Effector CD4-positive, alpha-beta T cell (primary cell): ENCODE data around the gene POLR3H.
"Not testable (repeated sequence)": the region's sequence is repeated elsewhere in the genome, so short reads cannot be mapped to it uniquely, and the experiment has no call there.

Experiments
- DNase-seq: peaks from one replicate; pipeline ENCODE4 v3.0.0-alpha.2; 2020

The POLR3H gene

DNA sequence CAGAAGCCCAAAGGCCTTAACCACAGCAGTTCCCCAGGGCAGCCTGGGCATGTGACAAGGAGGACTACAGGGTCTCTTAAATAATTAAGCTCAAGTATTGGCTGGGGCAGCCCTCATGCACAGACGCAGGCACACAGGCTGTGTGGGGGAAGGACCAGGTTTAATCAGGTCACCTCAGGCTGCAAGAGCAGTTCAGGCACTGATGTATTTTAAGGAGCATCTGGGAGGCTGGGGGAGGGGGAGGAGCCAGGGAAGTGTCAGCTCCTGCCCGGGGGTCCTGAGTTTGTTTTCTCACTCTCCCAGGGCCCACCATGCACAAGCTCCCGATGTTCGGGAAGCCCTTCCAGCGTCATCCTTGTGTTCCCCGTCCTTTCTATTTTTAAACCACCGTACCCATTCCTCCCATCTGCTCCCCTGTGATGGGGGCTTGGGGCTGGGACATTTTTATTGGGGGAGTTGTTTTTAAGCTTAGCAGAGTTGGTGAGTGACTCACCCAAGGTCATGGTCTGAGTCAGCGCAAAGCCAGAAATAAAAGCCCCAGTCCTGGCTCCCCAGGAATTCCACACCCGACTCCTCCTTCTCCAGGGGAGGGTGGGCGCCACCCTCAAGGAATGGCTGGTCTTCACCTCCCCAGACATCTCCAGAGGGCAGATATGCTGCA is 18.9 kb upstream of the POLR3H start:
- no peak for DNase-seq

GRCh38 chr22:41562461-41562860 is 18.2 kb upstream of the POLR3H start:
- DNase-seq: no peak

DNA sequence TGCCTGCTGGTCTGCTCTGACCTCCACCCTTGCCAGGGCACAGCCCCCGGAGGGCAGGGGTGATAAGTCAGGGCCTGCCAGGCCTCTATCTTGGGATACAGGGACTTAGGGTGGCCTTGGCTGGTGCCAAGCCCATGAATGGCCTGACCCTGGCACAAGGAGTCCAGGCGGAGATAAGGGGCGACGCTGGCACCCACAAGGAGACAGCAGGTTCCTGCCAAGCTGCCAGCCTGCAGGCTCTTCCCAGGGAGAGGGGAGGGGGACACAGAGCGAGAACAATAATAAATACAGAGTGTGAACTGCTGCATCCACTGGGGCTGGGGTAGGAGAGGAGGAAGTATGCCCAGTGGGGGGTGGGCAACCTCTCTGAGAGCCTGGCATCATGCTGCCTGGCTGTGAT is 17.5 kb upstream of the POLR3H start:
- DNase-seq: no peak

DNA sequence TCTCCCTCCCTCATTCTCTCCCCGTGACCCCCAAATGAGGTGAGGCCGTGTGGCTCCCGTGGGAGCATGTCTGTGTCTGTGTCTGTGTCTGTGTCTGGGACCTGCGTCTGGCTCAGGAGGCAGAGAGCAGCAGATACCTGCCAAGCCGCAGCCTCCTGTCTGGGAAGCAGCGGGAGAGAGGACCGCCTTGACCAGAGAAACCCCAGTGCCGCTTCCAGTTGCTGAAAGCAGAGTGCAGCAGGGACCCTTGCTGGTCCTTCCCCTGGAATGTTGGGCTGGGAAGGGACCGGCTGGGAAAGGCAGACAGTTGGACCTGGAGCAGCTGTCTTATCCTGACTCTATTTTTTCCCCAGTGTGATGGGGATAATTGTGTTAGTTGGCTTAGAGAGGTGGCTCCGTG is 17.1 kb upstream of the POLR3H start:
- no peak for DNase-seq

DNA sequence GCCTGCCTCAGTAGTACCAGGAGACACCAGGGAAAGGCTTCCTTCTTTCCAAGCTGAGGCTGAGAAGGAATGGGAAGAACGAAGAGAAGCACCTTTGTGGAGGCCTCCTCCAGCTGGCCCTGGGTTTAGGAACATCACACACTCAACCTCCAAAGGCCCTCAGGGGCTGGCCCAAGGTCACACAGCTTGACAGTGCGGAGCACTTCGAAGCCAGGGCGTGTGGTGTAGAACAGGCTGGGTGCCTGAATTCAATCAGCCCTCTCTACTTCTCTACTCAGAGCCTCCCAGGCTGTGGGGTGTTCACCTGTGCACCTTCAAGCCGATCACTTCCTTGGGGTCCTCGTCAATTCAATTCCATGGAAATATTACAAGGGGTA is 15.8 kb upstream of the POLR3H start:
- DNase-seq: no peak

- not testable (repeated sequence) for DNase-seq
Measured at GRCh38 chr22:41558241-41558630, 14.0 kb upstream of the POLR3H start.

DNA sequence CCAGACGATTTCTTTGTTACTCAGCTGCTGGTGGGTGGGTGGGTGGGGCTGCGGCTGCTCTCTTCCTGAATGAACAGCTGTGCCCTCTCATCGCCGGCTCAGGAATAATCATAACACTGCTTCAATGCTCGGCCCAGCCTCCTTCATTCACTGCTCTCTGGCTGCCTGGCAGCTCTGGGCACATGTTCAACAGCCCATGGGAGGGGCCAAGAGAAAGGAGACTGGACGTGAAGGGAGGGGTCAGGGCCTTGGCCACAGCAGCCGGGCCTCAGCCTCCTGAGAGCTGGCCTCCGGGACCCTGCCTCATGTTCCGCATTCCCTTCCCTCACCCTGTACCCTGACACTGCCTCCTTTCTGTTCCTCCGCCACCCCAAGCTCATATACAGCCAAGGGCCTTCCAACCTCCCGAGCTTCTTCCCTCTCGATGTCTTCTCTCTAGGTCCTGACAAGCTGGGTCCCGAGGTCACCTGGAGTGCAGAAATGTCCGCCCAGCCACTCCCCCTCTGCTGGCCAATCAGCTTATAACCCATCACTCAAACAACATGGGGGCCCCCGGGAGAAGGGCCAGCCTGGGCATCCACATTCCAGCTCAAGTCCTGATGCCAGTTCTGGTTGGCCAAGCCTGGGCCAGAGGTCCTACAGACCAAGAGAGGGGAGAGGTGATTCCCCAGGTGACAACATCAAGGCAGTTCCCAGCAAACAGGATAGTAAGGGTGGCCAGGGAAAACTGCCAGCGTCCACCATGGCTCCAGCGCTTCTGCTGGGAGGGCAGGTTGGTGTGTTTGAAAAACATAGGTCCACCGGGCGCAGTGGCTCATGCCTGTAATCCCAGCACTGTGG is 13.4 kb upstream of the POLR3H start:
- no peak for DNase-seq

GRCh38 chr22:41556561-41556960 is 12.3 kb upstream of the POLR3H start:
- no peak for DNase-seq

DNA sequence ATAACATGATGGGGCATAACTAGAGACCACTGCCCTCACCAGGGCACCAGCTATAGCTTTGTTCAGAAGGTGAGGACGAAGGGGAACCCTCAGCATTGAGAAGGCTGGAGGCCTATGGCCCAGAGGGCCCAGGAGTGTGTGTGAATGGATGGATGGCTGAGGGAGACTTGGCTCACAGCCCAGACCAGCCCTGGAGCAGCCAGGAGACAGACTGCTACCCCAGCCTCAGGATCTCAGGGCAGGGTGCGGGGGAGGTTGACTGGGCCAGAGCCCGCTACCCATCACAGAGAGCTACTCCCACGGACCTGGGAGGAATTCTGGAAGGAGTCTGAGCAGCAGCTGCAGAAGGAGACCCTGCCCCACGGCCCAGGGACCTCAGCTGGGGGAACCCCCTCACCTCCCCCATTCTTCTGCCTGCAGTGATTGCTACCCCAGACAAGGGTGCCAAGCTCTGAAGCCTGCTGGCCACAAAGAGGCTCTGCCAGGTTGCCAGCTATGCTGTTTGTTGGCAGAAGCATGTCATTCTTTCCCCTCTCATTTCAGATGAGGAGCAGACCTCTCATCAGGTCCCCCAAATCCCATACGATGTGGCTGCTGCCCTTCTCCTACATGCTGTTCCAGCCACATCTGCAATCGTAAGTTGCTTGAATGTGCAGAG is 11.2 kb upstream of the POLR3H start:
- DNase-seq: no peak

- DNase-seq: no peak
Measured at GRCh38 chr22:41551877-41552582, 7.8 kb upstream of the POLR3H start.

DNA sequence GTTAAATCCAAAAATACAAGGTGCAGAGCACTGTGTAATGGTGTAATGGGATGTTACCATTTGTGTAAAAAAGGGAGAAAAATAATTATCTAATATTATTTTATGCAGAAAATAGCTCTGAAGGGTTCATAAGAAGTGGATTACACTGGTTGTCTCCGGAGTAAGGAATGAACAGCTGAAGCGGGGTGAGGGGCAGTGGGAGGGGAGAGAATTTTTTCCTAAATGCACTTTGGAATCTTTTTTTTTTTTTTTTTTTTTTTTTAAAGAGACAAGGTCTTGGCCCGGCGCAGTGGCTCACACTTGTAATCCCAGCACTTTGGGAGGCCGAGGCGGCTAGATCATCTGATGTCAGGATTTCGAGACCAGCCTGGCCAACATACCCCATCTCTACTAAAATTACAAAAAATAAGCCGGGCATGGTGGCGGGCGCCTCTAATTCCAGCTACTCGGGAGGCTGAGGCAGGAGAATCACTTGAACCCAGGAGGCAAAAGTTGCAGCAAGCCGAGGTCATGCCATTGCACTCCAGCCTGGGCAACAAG is 6.8 kb upstream of the POLR3H start:
- no peak for DNase-seq

DNA sequence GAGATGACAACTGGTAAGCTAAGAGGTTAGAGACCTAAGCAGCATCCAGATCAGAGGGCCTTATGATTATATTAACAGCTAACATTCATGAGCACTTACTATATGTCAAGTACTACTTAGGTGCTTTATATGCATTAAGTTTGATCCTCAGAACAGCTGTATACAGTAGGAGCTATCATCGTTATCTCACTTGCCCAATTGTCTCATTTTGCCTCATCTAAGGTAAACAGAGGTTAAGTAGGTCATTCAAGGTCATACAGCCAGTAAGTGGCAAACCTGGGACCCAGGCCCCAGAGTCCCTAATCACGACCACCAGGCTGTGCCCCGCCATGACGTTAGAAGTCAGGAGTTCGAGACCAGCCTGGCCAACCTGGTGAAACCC is 4.6 kb upstream of the POLR3H start:
- DNase-seq: no peak

GRCh38 chr22:41544671-41545476 is 604 bp upstream of the POLR3H start:
- no peak for DNase-seq

DNA sequence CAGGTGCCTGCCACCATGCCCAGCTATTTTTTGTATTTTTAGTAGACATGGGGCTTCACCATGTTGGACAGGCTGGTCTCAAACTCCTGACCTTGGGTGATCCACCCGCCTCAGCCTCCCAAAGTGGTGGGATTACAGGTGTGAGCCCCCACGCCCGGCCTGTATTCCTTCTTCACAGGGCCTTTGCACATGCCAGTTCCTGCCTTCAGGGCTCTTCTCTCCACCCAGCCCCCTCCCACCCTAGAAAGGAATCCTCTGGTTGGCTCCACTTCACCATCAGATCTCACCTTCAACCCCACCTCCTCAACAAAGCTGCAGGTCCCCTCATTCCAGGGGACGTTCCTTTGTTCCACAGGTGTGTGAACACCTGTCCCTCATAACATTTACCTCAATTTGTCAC is 2.0 kb downstream of the POLR3H start:
- no peak for DNase-seq

GRCh38 chr22:41541484-41541883 is 2.8 kb downstream of the POLR3H start:
- no peak for DNase-seq

DNA sequence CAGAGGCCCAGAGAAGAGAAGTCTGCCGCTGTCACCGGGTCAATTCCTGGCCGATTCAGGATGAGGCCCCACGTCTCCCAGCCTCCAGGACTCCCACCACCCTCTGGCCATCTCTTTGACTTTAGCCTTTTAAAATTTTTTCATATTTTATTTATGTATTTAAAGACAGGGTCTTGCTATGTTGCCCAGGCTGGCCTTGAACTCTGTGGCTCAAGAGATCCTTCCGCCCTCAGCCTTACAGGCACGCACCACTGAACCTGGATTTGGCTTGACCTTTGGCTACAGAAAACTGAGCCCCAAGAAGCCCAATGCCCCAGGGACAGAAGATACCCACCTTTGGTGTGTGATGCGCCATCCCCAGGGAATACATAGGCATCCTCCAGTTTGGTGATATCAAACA is 3.9 kb downstream of the POLR3H start:
- no peak for DNase-seq

DNA sequence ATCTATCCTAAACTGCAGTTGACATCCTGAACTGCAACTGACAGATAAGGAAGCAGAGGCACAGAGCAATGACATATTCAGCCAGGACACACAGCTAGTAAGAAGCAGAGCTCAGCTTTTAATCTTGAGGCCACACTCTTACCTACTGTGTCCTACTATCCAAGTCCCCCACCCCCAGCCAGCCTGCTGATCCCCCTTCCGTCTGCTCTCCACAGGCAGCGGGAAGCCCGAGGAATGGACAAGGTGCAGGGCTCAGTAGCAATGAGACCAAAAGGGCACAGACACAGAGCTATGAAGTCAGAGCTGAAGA is 4.3 kb downstream of the POLR3H start:
- DNase-seq: no peak

GRCh38 chr22:41539146-41540005 is 4.9 kb downstream of the POLR3H start:
- DNase-seq: no peak

GRCh38 chr22:41538583-41538982 is 5.7 kb downstream of the POLR3H start:
- no peak for DNase-seq

DNA sequence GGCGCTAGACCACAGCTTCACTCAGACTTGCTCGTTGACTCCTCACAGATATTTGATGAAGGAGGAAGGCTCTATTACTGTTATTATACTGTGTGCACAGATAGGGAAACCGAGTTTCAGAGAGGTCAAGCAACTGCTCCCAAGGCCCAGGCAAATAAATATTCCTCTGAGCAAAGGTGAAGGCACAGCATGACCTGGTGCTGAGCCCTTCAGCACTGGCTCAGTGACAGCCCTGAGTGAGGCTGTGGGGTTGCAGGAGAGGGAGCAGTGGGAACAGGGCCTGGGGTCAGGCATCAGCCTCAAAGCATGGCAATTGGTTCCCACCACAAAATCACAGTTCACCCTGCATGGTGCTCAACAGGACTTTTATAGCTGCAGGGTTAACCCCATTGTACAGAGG is 7.1 kb downstream of the POLR3H start:
- no peak for DNase-seq

DNA sequence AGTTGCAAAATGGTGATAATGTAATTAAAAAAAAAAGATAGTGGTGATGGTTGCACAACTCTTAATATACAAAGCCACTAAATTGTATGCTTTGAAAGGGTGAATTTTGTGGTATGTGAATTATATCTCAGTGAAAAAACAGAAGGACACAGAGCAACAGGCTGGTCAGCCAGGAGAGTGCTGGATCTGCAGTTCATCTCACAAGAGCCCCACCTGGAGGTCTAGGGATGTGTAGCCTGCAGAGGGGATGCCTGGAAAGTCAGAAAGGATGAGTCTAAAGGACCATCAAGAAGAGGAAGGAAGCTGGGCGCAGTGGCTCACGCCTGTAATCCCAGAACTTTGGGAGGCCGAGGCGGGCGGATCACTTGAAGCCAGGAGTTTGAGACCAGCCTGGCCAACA is 9.0 kb downstream of the POLR3H start:
- no peak for DNase-seq

GRCh38 chr22:41534219-41534618 is 10.1 kb downstream of the POLR3H start:
- DNase-seq: no peak
